Measurements from ENCODE around the gene TMEM115. TPM values are rescaled to one million over a fixed set of nuclear protein-coding genes. Genes with fewer than 3 reads are reported as not detected.

The TMEM115 gene
- total and polyA plus RNA-seq, 2 of the 13 experiments (the other 11 are each of a cell fraction or from before 2014, with no cell fraction given): 22.1 to 30.7 TPM

DNA sequence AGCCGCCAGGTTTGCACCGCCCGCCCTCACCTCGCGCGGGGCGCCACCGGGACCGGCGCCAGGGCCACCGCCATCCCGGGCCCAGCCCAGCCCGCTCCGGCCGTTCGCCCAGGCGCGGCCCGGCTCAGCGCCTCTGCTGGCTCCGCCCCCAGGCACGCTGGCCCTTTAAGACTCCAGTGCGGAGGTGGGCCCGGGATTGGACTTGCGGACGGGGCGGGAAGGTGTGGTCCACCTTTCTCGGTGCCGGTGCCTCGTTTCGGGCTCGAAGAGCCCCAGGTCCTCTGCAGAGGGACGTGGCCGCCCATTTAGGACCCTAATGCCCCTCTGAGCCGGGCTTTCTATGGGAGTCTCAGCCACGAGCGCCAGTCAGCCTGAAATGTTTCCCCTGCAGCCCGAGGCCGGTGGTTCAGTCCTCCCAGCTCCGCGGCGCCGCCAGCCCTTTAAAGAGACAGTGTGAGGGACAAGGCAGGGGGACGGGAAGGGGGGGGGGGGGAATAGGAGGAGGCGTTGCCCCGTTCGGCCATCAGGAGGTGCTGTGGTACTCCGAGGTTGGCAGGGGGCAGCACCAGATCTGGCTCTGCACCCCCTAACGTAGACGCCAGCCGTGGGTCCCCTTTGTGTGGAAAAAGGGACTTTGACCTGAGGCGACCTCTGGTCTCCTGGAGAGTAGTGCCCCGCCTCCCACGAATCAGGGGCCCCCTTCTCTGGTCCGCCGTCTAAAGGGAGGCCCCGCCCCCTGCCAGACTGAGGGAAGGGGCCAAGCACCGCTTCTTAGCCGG is 37.8 kb downstream of the TMEM115 start (continued):
- TF ChIP-seq, protein P1, sequence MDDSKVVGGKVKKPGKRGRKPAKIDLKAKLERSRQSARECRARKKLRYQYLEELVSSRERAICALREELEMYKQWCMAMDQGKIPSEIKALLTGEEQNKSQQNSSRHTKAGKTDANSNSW (CRISPR knock-in tag; IDR thresholded peaks at IDR 0.05; ENCODE audit: borderline replicate concordance): no peak; the same call in 1 of the 2 replicates
- TF ChIP-seq ZNF777 (CRISPR knock-in tag; IDR thresholded peaks at IDR 0.05) (peak; percentile 95), ZNF780A (CRISPR knock-in tag; IDR thresholded peaks at IDR 0.05) (no peak), ZXDC (CRISPR knock-in tag; IDR thresholded peaks at IDR 0.05) (no peak), PBX2 (CRISPR knock-in tag; IDR thresholded peaks at IDR 0.05) (no peak), HES4 (CRISPR knock-in tag; IDR thresholded peaks at IDR 0.05; ENCODE audit: borderline replicate concordance) (0 out of 2 replicates have a peak, but pooled peaks have one; percentile 44), HNRNPK (IDR thresholded peaks at IDR 0.05; ENCODE audit: low read depth, low read length, poor library complexity, severe bottlenecking) (peak; percentile 42), PAF1 (CRISPR knock-in tag; IDR thresholded peaks at IDR 0.05) (no peak), ELF1 (CRISPR knock-in tag; IDR thresholded peaks at IDR 0.05) (no peak; the same call in 1 of the 2 replicates), BCL6 (CRISPR knock-in tag; IDR thresholded peaks at IDR 0.05) (peak; percentile 49; the same call in 1 of the 2 replicates), SOX5 (CRISPR knock-in tag; IDR thresholded peaks at IDR 0.05; ENCODE audit: borderline replicate concordance) (no peak), SMARCC2 (IDR thresholded peaks at IDR 0.05) (peak; percentile 4; the same call in 1 of the 2 replicates), ZNF224 (CRISPR knock-in tag; IDR thresholded peaks at IDR 0.05) (no peak), ZNF614 (CRISPR knock-in tag; IDR thresholded peaks at IDR 0.05; ENCODE audit: borderline replicate concordance) (0 out of 2 replicates have a peak, but pooled peaks have one; percentile 53), GPN1 (CRISPR knock-in tag; IDR thresholded peaks at IDR 0.05; ENCODE audit: borderline replicate concordance) (no peak), ZNF749 (CRISPR knock-in tag; IDR thresholded peaks at IDR 0.05; ENCODE audit: borderline replicate concordance) (peak; percentile 17; the same call in 1 of the 2 replicates), SAP130 (CRISPR knock-in tag; IDR thresholded peaks at IDR 0.05; ENCODE audit: low read depth) (peak; percentile 58; the same call in 1 of the 2 replicates), GABPA (IDR thresholded peaks at IDR 0.05; ENCODE audit: low read depth, low read length) (no peak), GABPA (CRISPR knock-in tag; IDR thresholded peaks at IDR 0.05; ENCODE audit: low read depth) (peak; percentile 23; the same call in 1 of the 2 replicates), ELF4 (CRISPR knock-in tag; IDR thresholded peaks at IDR 0.05; ENCODE audit: borderline replicate concordance) (no peak), ZNF547 (CRISPR knock-in tag; IDR thresholded peaks at IDR 0.05) (no peak), ZNF451 (CRISPR knock-in tag; IDR thresholded peaks at IDR 0.05) (0 out of 2 replicates have a peak, but pooled peaks have one; percentile 14), THAP11 (CRISPR knock-in tag; IDR thresholded peaks at IDR 0.05) (peak; percentile 70), KLF6 (CRISPR knock-in tag; IDR thresholded peaks at IDR 0.05) (no peak), ZNF691 (CRISPR knock-in tag; IDR thresholded peaks at IDR 0.05; ENCODE audit: borderline replicate concordance, low read depth) (no peak), ZNF335 (CRISPR knock-in tag; IDR thresholded peaks at IDR 0.05) (peak; percentile 65; the same call in 1 of the 2 replicates), KLF16 (CRISPR knock-in tag; IDR thresholded peaks at IDR 0.05) (peak in 1 of 2 experiments; percentile 11; a peak in 1 of 4 replicates)

All from HepG2 (cell line).